ENCODE data around the gene STT3B.
"Not testable (repeated sequence)": the region's sequence is repeated elsewhere in the genome, so short reads cannot be mapped to it uniquely, and the experiment has no call there.

The STT3B gene

GRCh38 chr3:31552103-31552502 is 19.4 kb downstream of the STT3B start:
- no peak for DNase-seq

DNA sequence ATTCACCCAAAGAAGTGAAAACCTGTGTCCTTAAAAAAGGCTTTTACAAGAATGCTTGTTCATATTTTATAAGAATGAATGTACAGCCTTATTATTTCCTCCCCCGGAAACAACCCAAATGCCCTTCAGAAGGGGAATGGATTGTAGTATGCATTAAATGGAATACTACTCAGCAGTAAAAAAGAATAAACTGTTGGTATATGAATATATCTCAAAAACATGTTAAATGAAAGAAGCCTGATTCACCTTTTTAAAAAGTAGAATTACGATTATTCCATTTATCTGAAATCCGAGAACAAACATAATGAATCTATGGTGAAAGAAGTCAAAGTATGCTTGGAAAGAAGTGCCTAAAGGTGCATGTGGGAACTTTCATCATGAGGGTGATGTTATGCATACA is 20.5 kb downstream of the STT3B start:
- DNase-seq, result no peak

DNA sequence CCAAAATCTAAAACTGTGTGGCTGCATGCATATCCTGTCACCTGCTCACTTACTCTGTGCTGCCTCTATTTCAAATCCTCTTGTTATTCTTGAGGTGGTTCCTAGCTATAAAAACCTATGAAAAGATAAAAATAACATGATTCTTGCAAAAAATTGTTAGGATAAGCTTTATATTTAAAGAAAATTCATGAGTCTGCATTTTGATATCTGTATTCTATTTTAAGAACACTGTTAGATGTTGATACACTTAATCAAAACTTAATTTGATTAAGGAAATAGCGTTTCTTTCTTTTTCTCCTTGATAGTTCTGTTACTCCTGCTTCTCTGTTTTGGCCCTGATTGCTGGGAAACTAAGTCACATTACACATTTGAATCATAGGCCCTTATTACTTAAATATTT is 22.5 kb downstream of the STT3B start:
- DNase-seq, result no peak

- no peak for DNase-seq
Measured at GRCh38 chr3:31559872-31560534, 27.3 kb downstream of the STT3B start.

GRCh38 chr3:31561891-31562290 is 29.2 kb downstream of the STT3B start:
- no peak for DNase-seq

DNA sequence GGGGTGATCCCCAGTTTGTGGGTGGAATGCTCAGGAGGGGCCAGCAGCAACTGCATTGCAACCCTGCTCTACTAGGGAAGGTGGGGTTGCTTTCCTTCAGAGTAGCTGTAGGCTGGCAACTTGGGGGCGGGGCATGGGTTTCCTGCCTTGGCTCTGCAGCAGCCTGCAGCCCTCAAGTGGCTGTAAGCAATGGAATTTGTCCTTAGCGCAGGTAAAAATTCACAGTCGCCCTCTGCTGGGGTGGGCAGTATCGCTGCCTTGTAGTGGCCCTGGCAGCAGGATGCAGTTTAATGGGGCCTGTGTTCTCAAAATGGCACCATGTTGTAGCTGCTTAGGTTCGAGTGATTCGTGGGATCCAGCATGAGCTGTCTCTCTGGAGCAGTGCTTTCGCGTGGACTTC is 29.8 kb downstream of the STT3B start:
- no peak for DNase-seq

DNA sequence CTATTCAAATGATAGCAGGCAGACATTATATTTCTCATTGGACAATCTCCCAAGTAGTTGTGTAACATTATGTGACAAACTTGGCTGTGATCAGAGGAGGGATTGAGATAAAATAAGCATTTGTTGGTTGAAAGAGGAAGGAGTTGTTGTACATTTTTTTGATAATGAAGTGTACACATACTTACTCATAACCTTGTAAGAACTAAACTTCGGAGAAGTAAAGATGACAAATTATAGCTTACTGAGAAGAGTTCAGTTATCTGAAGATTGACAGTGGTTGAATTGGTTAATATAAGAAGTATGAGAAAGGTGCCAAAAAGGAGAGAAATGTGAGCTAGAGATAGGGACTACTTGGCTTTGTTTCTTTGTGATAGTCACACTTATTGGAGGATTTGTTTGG is 32.6 kb downstream of the STT3B start:
- DNase-seq, result peak in 2 of 4 experiments; percentile 54 to 75

GRCh38 chr3:31567036-31567435 is 34.3 kb downstream of the STT3B start:
- DNase-seq, result no peak

DNA sequence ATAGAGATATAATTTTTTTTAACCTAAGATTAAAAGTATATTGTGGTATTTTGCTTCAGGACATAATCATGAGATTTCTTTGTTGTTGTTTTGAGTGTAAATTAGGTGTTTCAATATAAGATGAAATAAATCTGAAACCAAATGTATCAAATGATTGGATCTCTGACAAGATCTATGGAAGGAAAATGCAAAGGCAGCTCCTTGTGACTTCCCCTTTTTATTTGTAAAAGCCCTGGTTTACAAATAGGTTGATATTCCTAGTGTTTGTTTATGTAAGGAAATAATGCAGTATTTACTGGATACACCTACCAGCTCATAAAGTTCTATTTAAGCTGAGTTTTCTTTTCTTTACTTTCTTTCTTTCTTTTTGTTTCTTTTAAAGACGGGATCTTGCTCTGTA is 35.9 kb downstream of the STT3B start:
- peak in 2 of 4 experiments; percentile 16 to 33 for DNase-seq

GRCh38 chr3:31571325-31571724 is 38.6 kb downstream of the STT3B start:
- no peak for DNase-seq

DNA sequence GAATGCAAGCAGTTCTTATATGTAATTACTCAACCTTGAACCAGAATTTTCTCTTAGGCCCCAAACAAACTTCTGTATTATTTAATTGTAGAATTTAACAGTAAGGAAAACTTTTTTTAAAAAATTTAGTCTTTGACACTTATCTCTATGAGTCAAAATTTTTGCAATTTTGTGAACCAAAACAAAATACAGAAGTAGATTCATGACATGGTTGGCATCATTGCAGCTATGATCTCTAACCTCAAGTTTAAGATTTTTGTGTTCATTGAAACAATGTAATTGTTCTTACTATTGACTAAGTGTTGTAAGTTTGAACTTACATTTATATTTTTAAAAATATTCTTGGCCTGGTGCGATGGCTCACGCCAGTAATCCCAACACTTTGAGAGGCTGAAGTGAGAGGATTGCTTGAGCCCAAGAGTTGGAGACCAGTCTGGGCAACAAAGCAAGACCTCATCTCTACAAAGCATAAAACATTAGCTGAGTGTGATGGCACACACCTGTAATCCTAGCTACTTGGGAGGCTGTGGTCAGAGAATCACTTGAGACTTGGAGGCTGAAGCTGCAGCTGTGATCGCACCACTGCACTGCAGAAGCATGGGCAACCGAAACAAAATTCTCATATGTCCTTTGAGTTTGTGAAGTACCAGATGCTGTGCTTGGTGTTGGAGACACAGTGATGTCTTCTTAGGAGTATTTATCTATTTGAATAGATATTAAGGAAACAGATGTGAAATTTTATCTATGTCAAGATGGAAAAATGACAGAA is 39.7 kb downstream of the STT3B start:
- peak in 2 of 4 experiments; percentile 48 to 52 for DNase-seq

DNA sequence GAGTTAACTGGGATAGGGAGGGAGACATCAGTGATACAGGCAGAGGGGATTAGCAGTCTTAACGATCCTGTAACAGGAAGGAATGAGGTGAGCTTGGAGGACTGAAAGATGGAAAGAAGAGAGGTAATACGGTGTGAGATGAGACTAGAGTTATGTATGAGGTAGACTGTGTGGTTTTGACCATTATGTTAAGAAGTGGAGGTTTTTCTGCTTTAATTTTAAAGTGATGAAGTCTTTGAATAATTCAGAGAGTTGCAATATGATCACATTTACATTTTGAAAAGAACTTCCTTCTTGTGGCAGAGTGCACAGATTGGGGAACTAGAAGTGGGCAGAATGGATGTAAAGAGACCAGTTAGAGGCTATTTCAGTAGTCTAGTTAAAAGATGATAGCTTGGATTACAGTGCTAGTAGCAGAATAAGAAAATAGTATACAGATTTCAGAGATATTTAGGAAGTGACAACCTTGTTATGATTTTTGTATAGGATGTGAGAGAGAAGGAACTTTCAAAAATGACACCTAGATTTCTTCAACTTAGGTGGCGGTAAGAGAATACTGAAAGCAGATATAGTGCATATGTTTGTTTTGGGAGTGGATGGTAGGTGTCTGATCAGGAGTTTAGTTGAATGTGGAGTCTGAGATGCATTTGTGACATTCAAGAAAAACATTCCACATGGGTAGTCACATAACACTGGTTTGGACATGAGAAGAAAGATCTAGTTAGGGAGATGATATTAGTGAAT is 40.5 kb downstream of the STT3B start:
- DNase-seq, result peak; percentile 32 to 70 (median 51)

DNA sequence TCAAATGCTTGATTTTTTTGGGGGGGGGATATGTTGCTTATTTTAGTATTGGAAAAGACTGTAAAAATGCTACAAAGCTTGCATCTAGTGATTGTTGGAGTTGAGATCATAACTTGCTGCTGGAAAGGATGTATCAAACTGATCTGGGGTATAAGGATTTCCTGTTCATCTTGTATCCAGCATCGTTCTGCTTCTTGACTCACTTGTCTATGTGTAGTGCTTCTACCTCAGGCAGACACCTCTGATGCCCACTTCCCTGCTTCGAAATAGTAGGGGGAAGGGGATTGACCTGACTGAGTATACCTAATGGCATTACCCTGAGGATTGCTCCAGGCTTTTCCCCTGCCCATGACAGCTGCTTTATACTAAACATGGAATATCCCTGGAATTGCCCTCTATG is 42.7 kb downstream of the STT3B start:
- no peak for DNase-seq

DNA sequence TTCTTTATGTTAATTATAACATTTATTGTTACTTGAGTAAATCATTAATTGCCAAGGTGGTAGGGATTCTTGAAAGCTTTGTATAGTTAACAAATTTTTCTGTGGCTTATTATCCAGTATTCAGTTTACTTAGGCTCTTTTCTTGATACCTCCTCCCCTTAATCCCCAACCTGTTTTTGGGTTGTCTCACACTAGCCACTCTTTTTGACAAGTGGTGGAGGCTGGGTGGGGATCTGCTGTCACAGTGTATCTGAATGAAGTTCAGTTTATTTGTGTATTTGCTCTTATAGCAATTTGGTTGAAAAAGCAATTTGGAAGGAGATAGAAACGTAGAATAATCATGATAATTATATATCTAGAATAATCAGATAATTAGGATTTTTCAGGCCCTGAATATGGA is 43.8 kb downstream of the STT3B start:
- DNase-seq, result no peak

GRCh38 chr3:31577232-31577631 is 44.5 kb downstream of the STT3B start:
- no peak for DNase-seq

- no peak for DNase-seq
Measured at GRCh38 chr3:31579828-31580227, 47.1 kb downstream of the STT3B start.

GRCh38 chr3:31580645-31581044 is 47.9 kb downstream of the STT3B start:
- DNase-seq, result no peak

DNA sequence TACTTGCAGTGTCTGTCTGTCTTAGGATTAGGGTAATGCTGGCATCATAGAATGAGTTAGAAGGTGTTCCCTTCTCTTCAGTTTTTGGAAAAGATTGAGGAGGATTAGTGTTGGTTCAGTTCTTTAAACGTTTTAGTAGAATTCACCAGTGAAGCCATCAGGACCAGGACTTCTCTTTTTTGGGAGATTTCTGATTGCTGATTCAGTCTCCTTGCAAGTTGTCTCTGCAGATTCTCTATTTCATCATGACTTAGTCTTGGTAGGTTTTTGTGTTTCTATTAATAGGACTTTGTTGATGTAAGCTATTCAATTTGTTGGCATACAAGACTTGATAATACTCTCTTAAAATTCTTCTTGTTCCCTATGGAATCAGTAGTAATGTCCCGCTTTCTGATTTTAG is 48.9 kb downstream of the STT3B start:
- peak; percentile 15 to 80 (median 54) for DNase-seq

DNA sequence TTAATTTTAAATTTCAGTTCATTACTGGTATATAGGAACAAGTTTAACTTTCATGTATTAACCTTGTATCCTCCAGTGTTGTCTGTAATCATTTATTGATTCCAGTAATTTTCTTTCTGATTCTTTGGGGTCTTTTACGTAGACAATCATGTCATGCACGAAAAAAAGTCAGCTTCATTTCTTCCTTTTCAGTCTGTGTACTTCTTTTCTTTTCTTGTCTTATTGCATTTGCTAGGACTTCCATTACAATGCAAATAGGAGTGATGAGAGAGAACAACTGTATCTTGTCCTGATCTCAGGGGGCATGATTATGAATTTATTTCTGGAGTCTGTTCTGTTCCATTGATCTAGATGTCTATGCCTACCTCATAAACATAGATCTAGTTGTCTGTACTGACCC is 56.5 kb downstream of the STT3B start:
- DNase-seq, result no peak

DNA sequence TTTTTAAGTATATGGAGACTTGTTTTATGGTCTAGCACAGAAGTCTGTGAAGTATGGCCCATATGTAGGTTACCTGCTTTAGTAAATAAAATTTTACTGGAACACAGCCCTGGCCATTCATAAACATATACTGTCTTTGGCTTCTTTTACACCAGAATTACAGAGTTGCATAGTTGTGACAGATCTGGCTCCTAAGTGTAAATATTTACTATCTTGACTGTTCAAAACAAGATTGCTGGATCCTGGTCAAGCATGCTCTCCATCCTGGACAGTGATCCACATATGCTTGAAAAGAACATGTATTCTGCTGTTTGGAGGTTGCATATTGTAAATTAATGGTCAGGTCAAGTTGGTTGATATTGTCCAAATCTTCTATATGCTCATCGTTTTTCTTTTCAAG is 57.9 kb downstream of the STT3B start:
- no peak for DNase-seq

DNA sequence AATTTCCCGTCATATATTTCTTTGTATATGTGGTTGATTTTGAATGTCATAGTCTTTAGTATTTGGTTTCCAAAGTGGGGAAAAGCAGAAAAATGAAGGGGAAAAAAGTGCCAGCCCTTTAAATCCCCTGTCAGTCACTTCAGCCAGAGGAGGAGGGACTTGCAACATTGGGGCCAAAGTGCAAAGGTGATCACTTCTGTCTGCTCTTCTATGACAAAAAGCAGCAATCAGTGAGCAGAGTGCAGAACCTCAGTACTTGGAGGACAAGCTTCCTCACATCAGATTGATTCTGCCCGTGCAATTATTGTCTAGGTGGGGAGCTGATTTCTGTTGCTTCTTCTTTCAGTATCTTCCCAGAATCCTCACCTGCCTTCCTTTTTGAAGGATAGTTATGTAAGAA is 60.0 kb downstream of the STT3B start:
- DNase-seq, result no peak

DNA sequence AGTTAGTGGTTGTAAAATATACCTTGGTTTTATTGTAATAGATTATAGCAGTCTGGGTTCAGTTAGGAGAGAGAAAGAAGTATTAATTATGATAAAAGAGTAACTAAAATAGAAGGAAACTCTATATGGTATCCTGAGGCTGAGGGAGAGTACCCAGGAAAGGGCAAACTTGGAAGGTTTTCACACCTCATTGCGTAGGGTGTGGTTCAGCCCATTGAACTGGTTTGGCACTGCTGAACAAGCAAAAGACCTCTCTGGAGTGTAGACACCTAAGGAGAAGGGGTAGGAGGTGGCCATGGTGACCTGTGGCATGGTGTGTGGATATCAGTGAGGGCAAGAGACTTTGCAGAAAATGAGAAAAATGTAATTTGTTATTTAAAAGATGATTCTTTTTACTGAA is 63.5 kb downstream of the STT3B start:
- no peak for DNase-seq

- no peak for DNase-seq
Measured at GRCh38 chr3:31600431-31600830, 67.7 kb downstream of the STT3B start.

DNA sequence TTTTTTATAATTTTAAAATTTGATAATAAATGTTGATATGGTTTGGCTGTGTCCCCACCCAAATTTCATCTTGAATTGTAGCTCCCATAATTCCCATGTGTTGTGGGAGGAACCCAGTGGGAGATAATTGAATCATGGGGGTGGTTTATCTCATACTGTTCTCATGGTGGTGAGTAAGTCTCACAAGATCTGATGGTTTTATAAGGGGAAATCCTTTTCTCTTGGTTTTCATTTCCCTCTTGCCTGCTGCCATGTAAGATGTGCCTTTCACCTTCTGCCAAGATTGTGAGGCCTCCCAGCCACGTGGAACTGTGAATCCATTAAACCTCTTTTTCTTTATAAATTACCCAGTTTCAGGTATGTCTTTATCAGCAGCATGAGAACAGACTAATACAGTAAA is 72.6 kb downstream of the STT3B start:
- not testable (repeated sequence) for DNase-seq

Data from suppressor macrophage (primary cell).